GM18951 (cell line): ENCODE results near the gene ANHX.

Source experiments
- POLR2A ChIP-seq: IDR thresholded peaks from 4 replicates; pipeline ENCODE4 v1.6.1; 2011; ENCODE audit warnings: mild to moderate bottlenecking; ENCODE audit not compliant: insufficient read length, insufficient read depth; ENCODE audit errors: extremely low read depth
- in situ Hi-C: fragments of 300-500 bp; cut with MboI; formaldehyde crosslinking; loops from one replicate; pipeline ENCODE4 v1.12.0; 2022; ENCODE audit warnings: low sequenced_read_pairs, mixed read lengths, inconsistent platforms; ENCODE audit not compliant: unreplicated experiment

Gene ANHX

GRCh38 chr12:133181238-133181959 is 54.3 kb downstream of the ANHX start, which contains the start of gene ZNF268:
Gene ZNF268, plus strand, starts transcription at chr12:133181495. Its CDS starts 503 bp downstream, at chr12:133181998.
- in situ Hi-C loops: no loop called here
- TF ChIP-seq POLR2A: peak; percentile 74

- in situ Hi-C loops: no loop called here
- TF ChIP-seq POLR2A: no peak
These were observed 55.0 kb downstream of the ANHX start for GRCh38 chr12:133180669-133181068.

- no peak for TF ChIP-seq POLR2A
- in situ Hi-C loops: no loop called here
These were observed 60.8 kb downstream of the ANHX start for GRCh38 chr12:133174901-133175300.

GRCh38 chr12:133172491-133172890 is 63.2 kb downstream of the ANHX start:
- in situ Hi-C loops: no loop called here

More at GRCh38 chr12:133172491-133172890, 63.2 kb downstream of the ANHX start:
- no peak for TF ChIP-seq POLR2A
